ENCODE results near the gene TBX6.

The TBX6 gene

DNA sequence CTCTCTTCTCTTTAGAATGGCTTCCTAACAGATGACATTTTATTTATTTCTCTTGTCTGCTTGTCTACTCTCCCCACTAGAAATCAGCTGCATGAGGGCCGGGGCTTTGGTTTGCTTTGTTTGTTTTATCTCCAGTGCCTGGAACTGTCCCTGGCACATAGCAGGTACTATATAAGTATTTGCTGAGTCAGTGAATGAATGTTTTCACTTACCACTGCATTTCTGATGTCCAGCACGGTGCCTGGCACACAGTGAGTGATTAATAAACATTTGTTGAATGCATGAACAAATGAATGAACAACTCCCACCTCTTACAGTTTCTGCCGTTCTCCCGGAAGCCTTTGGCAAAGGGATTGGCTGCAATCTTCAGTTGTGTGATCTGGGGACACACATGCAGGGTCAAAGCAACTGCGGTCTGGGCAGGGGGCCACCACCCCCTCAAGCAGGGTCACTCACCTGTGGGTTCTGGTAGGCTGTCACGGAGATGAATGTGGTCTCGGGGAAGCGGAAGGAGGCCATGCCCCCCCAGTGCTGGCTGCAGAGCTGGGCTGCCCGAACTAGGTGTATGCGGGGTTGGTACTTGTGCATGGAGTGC is 3.4 kb downstream of the TBX6 start:
- Histone ChIP-seq H2AFZ (ENCODE audit: low read depth, low read length) (no peak overlapping the region), H3K27me3 (ENCODE audit: control insufficient read depth in 1 of 2, insufficient read depth in 1 of 2, low read length in 2 of 2) (no peaks in the 10 kb centered on the region)
- 82% methylated on average over 8 of the region's 10 CpGs for WGBS

GRCh38 chr16:30087181-30087898 is 4.4 kb downstream of the TBX6 start:
- peak overlapping the region in 1 of 2 experiments; percentile 72 for H2BK12ac ChIP-seq (ENCODE audit: low read length in 2 of 2)
- H2BK15ac ChIP-seq (ENCODE audit: low read depth, poor library complexity, severe bottlenecking) = no peak overlapping the region
- no peak overlapping the region for H2AFZ ChIP-seq (ENCODE audit: low read depth, low read length)
- no peak overlapping the region for H3K27ac ChIP-seq (ENCODE audit: low read length, poor library complexity, severe bottlenecking)
- no peak overlapping the region for H4K91ac ChIP-seq (ENCODE audit: low read length)
- no peak overlapping the region for H3K4me3 ChIP-seq (ENCODE audit: insufficient read depth in 1 of 2, low read depth in 1 of 2, low read length in 2 of 2)
- peaks cover 36 to 59% of the 10 kb centered on the region in 2 experiments for H3K36me3 ChIP-seq (ENCODE audit: control insufficient read depth in 1 of 2, insufficient read depth in 2 of 2, low read depth in 1 of 2, low read length in 2 of 2)
- no peak overlapping the region for H3K4ac ChIP-seq (ENCODE audit: low read depth in 1 of 2, low read length in 2 of 2)
- no peak overlapping the region for H3K18ac ChIP-seq (ENCODE audit: low read depth in 1 of 2, low read length in 2 of 2)
- no peak overlapping the region for H2BK5ac ChIP-seq (ENCODE audit: low read depth, low read length, poor library complexity, severe bottlenecking)
- no peak overlapping the region for H2BK120ac ChIP-seq (ENCODE audit: low read depth, low read length)
- peaks cover 30% of the 10 kb centered on the region for H3K79me1 ChIP-seq (replicated peaks; ENCODE audit: low read length, poor library complexity, severe bottlenecking)
- 89% methylated on average over 10 of the region's 11 CpGs for WGBS
- no peak overlapping the region for H4K8ac ChIP-seq (ENCODE audit: low read length)
- DNase-seq = no peak
- H3K9me3 ChIP-seq (ENCODE audit: control insufficient read depth, low read length) = no peaks in the 10 kb centered on the region
- H3K4me1 ChIP-seq (ENCODE audit: control insufficient read depth, insufficient read depth, low read depth, low read length) = peaks cover 14% of the 10 kb centered on the region
- H3K9ac ChIP-seq (ENCODE audit: low read length) = no peak overlapping the region
- H3K27me3 ChIP-seq (ENCODE audit: control insufficient read depth in 1 of 2, insufficient read depth in 1 of 2, low read length in 2 of 2) = no peaks in the 10 kb centered on the region
- no peak overlapping the region for H2AK5ac ChIP-seq (ENCODE audit: low read length, severe bottlenecking)
- no peak overlapping the region for H3K4me2 ChIP-seq (ENCODE audit: low read length, poor library complexity, severe bottlenecking)
- H3K14ac ChIP-seq (ENCODE audit: low read length in 2 of 2) = peak overlapping the region in 1 of 2 experiments; percentile 26
- H3K23ac ChIP-seq (ENCODE audit: low read length in 2 of 2) = no peak overlapping the region

More for the DNA sequence above, 3.4 kb downstream of the TBX6 start:
- Histone ChIP-seq H3K36me3 (ENCODE audit: control insufficient read depth in 1 of 2, insufficient read depth in 2 of 2, low read depth in 1 of 2, low read length in 2 of 2) (peaks cover 27 to 49% of the 10 kb centered on the region in 2 experiments), H3K9ac (ENCODE audit: low read length) (no peak overlapping the region), H3K18ac (ENCODE audit: low read depth in 1 of 2, low read length in 2 of 2) (no peak overlapping the region), H2BK15ac (ENCODE audit: low read depth, poor library complexity, severe bottlenecking) (peak overlapping the region; percentile 6), H3K4me2 (ENCODE audit: low read length, poor library complexity, severe bottlenecking) (no peak overlapping the region), H3K79me1 (replicated peaks; ENCODE audit: low read length, poor library complexity, severe bottlenecking) (peaks cover 22% of the 10 kb centered on the region), H3K4me3 (ENCODE audit: insufficient read depth in 1 of 2, low read depth in 1 of 2, low read length in 2 of 2) (no peak overlapping the region), H4K91ac (ENCODE audit: low read length) (no peak overlapping the region), H2BK12ac (ENCODE audit: low read length in 2 of 2) (no peak overlapping the region), H2BK120ac (ENCODE audit: low read depth, low read length) (no peak overlapping the region), H4K8ac (ENCODE audit: low read length) (no peak overlapping the region), H3K4ac (ENCODE audit: low read depth in 1 of 2, low read length in 2 of 2) (no peak overlapping the region), H3K14ac (ENCODE audit: low read length in 2 of 2) (no peak overlapping the region), H3K4me1 (ENCODE audit: control insufficient read depth, insufficient read depth, low read depth, low read length) (peaks cover 18% of the 10 kb centered on the region), H2AK5ac (ENCODE audit: low read length, severe bottlenecking) (no peak overlapping the region), H3K27ac (ENCODE audit: low read length, poor library complexity, severe bottlenecking) (no peak overlapping the region), H3K9me3 (ENCODE audit: control insufficient read depth, low read length) (no peaks in the 10 kb centered on the region), H2BK5ac (ENCODE audit: low read depth, low read length, poor library complexity, severe bottlenecking) (no peak overlapping the region), H3K23ac (ENCODE audit: low read length in 2 of 2) (no peak overlapping the region)
- DNase-seq = no peak

DNA sequence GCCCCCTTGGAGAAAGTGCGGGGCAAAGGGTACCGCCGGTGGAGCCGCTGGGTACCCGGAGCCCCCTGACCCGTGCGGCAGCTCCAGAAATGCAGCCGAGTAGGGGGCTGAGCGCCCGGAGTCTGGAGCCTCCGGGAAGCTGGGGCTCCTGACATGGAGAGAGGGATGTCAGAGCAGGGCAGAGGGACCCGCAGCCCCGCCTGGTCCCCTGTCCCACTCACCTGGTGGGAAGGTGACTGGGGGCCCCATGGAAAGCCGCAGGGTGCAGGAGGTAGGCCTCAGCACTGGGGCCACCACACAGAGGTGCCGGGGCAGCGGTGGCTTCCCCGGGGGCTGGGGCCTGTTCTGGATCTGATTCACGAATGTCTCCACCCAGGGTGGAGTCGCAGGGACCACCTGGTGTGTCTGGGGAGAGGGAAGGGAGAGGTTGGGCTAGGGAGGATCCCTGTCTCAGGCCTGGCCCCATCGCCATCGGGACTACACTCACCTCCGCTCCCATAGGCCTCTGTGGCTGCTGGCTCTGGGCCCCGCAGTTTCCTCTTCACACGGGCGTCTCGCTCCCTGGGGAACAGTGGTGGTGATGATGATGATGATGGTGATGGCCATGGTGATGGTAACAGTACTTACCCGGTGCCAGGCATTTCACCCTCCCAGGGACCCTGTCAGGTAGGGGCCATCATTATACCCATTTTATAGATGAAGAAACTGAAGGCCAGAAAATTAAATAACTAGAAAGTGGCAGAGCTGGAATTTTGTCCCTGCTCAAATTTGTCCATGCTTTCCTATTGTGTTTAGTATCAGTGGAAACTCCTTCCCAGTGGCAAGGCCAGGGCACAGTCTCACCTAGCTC is 5.2 kb downstream of the TBX6 start:
- Histone ChIP-seq H3K14ac (ENCODE audit: low read length in 2 of 2) (no peak overlapping the region), H3K36me3 (ENCODE audit: control insufficient read depth in 1 of 2, insufficient read depth in 2 of 2, low read depth in 1 of 2, low read length in 2 of 2) (peaks cover 42 to 64% of the 10 kb centered on the region in 2 experiments), H2BK5ac (ENCODE audit: low read depth, low read length, poor library complexity, severe bottlenecking) (no peak overlapping the region), H2BK12ac (ENCODE audit: low read length in 2 of 2) (no peak overlapping the region), H2BK15ac (ENCODE audit: low read depth, poor library complexity, severe bottlenecking) (no peak overlapping the region), H3K4me2 (ENCODE audit: low read length, poor library complexity, severe bottlenecking) (no peak overlapping the region), H4K91ac (ENCODE audit: low read length) (no peak overlapping the region), H3K27me3 (ENCODE audit: control insufficient read depth in 1 of 2, insufficient read depth in 1 of 2, low read length in 2 of 2) (no peaks in the 10 kb centered on the region), H4K8ac (ENCODE audit: low read length) (no peak overlapping the region), H3K18ac (ENCODE audit: low read depth in 1 of 2, low read length in 2 of 2) (no peak overlapping the region), H3K4me1 (ENCODE audit: control insufficient read depth, insufficient read depth, low read depth, low read length) (peaks cover 10% of the 10 kb centered on the region), H3K9ac (ENCODE audit: low read length) (no peak overlapping the region), H2AFZ (ENCODE audit: low read depth, low read length) (no peak overlapping the region), H3K23ac (ENCODE audit: low read length in 2 of 2) (no peak overlapping the region), H3K79me1 (replicated peaks; ENCODE audit: low read length, poor library complexity, severe bottlenecking) (peaks cover 35% of the 10 kb centered on the region), H3K9me3 (ENCODE audit: control insufficient read depth, low read length) (no peaks in the 10 kb centered on the region), H3K27ac (ENCODE audit: low read length, poor library complexity, severe bottlenecking) (no peak overlapping the region), H3K4ac (ENCODE audit: low read depth in 1 of 2, low read length in 2 of 2) (no peak overlapping the region), H3K4me3 (ENCODE audit: insufficient read depth in 1 of 2, low read depth in 1 of 2, low read length in 2 of 2) (no peak overlapping the region), H2BK120ac (ENCODE audit: low read depth, low read length) (no peak overlapping the region), H2AK5ac (ENCODE audit: low read length, severe bottlenecking) (no peak overlapping the region)
- WGBS = 86% methylated on average over 25 of the region's 27 CpGs
- DNase-seq = no peak

DNA sequence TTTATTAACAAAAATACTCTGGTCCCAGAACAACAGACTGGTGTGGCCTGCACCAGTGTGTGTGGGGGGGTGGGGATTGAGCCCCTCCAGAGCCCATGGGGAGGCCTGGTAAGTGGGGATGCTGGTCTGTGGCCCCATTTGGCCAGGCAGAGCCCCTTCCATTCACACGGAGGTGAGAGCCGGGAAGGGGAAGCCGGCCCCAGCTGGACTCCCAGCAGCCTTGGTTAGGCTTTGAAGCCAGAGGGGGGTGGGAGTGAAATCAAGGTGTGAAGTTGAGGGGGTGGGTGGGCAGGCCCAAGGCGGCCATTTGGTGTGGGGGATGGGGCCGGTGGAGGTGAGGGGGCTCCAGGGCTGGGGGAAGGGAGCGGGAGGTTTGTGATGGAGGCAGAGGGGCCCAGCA is 5.9 kb downstream of the TBX6 start:
- Histone ChIP-seq H3K27ac (ENCODE audit: low read length, poor library complexity, severe bottlenecking) (no peak overlapping the region), H4K8ac (ENCODE audit: low read length) (no peak overlapping the region), H3K18ac (ENCODE audit: low read depth in 1 of 2, low read length in 2 of 2) (no peak overlapping the region), H3K27me3 (ENCODE audit: control insufficient read depth in 1 of 2, insufficient read depth in 1 of 2, low read length in 2 of 2) (no peaks in the 10 kb centered on the region), H4K91ac (ENCODE audit: low read length) (no peak overlapping the region), H3K9me3 (ENCODE audit: control insufficient read depth, low read length) (no peaks in the 10 kb centered on the region), H2BK12ac (ENCODE audit: low read length in 2 of 2) (no peak overlapping the region), H2AFZ (ENCODE audit: low read depth, low read length) (no peak overlapping the region), H3K23ac (ENCODE audit: low read length in 2 of 2) (no peak overlapping the region), H3K14ac (ENCODE audit: low read length in 2 of 2) (no peak overlapping the region), H2BK5ac (ENCODE audit: low read depth, low read length, poor library complexity, severe bottlenecking) (no peak overlapping the region), H2AK5ac (ENCODE audit: low read length, severe bottlenecking) (no peak overlapping the region), H3K36me3 (ENCODE audit: control insufficient read depth in 1 of 2, insufficient read depth in 2 of 2, low read depth in 1 of 2, low read length in 2 of 2) (peaks cover 48 to 70% of the 10 kb centered on the region in 2 experiments), H2BK120ac (ENCODE audit: low read depth, low read length) (no peak overlapping the region), H3K4me3 (ENCODE audit: insufficient read depth in 1 of 2, low read depth in 1 of 2, low read length in 2 of 2) (no peak overlapping the region), H2BK15ac (ENCODE audit: low read depth, poor library complexity, severe bottlenecking) (no peak overlapping the region), H3K79me1 (replicated peaks; ENCODE audit: low read length, poor library complexity, severe bottlenecking) (peaks cover 40% of the 10 kb centered on the region), H3K4ac (ENCODE audit: low read depth in 1 of 2, low read length in 2 of 2) (no peak overlapping the region), H3K4me1 (ENCODE audit: control insufficient read depth, insufficient read depth, low read depth, low read length) (peaks cover 7% of the 10 kb centered on the region), H3K9ac (ENCODE audit: low read length) (peak overlapping the region; percentile 75), H3K4me2 (ENCODE audit: low read length, poor library complexity, severe bottlenecking) (no peak overlapping the region)
- WGBS = 55% methylated on average over 6 of the region's 6 CpGs
- no peak for DNase-seq
